G401.6 (cell line): Measurements from ENCODE around the gene HEXD.

ENCODE experiments used
- FAIRE-seq: peaks from 2 replicates; lab custom pipeline; 2012; peaks lifted over from hg19 to GRCh38; lab: Jason Lieb, UNC

The HEXD gene

GRCh38 chr17:82490512-82491195 is 72.5 kb downstream of the HEXD start:
- FAIRE-seq: no peak

GRCh38 chr17:82491196-82491530 is 73.0 kb downstream of the HEXD start:
- no peak for FAIRE-seq

- no peak for FAIRE-seq
These were observed 73.4 kb downstream of the HEXD start for GRCh38 chr17:82491533-82491932.
